Epidermal melanocyte (primary cell): Measurements from ENCODE around the gene ADIPOR2.
"Not testable (repeated sequence)": the region's sequence is repeated elsewhere in the genome, so short reads cannot be mapped to it uniquely, and the experiment has no call there.

Source experiments
- DNase-seq: peaks from one replicate; pipeline ENCODE4 v3.0.0; 2011; ENCODE audit warnings: low spot score; ENCODE audit not compliant: insufficient read length

ADIPOR2 gene

DNA sequence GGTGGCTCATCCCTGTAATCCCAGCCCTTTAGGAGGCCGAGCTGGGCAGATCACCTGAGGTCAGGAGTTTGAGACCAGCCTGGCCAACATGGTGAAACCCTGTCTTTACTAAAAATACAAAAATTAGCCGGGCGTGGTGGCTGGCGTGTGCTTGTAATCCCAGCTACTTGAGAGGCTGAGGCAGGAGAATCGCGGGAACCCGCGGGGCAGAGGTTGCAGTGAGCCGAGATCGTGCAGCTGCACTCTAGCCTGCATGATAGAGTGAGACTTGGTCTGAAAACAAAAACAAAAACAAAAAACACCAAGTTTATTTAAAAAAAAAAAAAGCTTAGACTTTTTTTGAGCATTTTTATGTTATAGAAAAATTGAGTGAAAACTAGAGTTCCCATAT is 40.8 kb downstream of the ADIPOR2 start:
- not testable (repeated sequence) for DNase-seq

- DNase-seq: no peak
Measured at GRCh38 chr12:1732914-1733313, 42.0 kb downstream of the ADIPOR2 start.

DNA sequence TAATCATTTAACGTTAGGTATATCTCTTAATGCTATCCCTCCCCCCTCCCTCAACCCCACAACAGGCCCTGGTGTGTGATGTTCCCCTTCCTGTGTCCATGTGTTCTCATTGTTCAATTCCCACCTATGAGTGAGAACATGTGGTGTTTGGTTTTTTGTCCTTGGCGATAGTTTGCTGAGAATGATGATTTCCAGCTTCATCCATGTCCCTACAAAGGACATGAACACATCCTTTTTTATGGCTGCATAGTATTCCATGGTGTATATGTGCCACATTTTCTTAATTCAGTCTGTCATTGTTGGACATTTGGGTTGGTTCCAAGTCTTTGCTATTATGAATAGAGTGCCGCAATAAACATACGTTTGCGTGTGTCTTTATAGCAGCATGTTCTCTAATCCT is 42.8 kb downstream of the ADIPOR2 start:
- not testable (repeated sequence) for DNase-seq

DNA sequence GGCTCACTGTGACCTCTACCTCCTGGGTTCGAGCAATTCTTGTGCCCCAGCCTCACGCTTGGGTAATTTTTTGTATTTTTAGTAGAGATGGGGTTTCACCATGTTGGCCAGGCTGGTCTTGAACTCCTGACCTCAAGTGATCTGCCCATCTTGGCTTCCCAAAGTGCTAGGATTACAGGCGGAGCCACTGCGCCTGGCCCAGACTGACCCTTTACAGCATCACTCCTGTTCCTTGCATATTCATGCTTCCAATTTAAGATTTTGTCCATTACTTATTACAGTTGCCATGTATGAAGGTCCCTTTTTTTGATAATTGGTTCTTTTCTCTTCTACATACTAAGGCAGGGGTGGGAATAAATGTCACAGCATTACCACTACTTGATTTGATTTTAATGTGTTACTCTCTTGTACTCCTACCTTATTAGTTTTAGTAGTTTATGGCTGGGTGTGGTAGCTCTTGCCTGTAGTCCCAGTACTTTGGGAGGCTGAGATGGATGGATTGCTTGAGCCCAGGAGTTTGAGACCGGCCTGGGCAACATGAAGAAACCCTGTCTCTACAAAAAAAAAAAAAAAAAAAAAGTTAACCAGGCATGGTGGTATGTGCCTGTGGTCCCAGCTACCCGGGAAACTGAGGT is 46.9 kb downstream of the ADIPOR2 start:
- no peak for DNase-seq

DNA sequence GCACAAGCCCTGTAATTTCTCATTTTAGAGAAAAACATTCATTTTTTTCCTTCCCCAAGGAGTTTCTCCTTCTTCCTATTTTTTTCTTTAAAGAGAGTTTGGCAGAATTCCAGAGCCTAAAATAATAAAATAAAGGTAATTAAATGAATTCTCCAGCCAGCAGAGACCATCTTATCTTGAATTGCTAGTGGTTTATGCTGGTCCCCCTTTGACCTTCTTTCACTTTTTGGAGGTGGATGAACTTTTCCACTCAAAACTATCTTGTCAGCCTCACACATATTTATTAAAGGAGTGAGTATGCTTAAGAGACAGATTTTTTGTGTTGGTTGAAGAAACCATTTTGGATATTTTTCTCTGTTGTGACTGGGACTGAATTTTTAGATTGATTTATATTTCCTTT is 47.6 kb downstream of the ADIPOR2 start:
- DNase-seq: no peak

DNA sequence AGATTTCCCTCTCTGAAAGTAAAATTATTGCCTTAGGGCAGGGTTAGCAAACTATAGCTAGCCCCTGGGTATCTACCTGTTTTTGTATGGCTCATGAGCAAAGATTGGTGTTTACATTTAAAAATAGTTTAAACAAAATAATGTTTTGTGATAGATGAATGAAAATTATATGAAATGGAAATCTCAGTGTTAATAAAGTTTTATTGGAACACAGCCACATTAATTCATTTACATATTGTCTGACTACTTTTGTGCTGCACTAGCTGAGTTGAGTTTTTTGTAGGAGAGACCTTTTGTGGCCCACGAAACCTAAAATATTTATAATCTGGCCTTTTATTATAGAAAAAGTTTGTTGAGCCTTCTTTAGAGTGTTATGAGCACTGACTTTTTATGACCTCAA is 48.5 kb downstream of the ADIPOR2 start:
- no peak for DNase-seq

- DNase-seq: no peak
Measured at GRCh38 chr12:1740161-1740948, 49.5 kb downstream of the ADIPOR2 start.

- no peak for DNase-seq
Measured at GRCh38 chr12:1741154-1741949, 50.5 kb downstream of the ADIPOR2 start.

DNA sequence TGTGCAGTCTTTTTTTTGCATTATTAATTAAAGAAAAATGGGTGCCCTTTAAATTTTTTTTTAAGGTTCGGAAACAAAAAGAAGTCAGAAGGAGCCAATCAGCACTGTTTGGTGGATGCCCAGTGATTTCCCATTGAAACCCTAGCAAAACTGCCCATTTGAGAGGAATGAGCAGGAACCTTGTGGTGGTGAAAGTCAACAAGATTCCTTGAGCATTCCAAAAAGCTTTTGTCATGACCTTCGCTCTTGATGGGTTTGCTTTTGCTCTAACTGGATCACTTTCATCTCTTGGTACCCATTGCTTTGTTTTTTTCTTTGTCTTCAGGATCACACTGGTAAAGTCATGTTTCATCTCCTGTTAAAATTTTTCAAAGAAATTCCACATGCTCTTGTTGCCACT is 54.1 kb downstream of the ADIPOR2 start:
- no peak for DNase-seq

DNA sequence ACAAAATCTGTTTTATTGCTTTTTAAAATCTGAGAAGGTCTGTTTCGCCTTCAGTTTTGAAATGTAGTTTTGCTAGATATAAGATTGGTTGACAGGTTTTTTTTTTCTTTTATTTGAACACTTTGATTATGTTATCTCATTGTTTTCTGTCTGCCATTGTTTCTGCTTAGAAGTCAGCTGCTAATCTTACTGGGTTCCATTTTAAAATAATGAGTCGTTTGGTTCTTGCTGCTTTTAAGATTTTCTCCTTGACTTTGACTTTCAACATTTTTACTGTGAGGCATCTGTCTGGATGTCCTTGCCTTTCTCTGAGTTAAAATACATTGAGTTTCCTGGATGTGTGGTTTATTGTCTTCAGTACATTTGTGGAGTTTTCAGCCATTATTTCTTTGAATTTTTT is 56.7 kb downstream of the ADIPOR2 start:
- DNase-seq: no peak

GRCh38 chr12:1749019-1749418 is 58.1 kb downstream of the ADIPOR2 start:
- DNase-seq: no peak

DNA sequence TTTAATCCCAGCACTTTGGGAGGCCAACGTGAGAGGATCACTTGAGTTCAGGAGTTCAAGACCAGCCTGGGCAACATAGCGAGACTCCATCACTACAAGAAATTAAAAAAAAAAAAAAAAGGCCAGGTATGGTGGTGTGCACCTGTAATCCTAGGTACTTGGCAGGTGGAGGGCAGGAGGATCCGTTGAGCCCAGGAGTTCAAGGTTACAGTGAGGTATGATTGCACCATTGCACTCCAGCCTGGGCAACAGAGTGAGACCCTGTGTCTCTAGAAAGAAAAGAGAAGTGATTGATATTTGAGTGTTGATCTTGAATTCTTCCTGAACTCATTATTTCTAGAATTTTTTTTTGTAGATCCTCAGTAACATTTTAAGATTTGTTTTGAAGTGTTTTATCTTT is 59.4 kb downstream of the ADIPOR2 start:
- DNase-seq: no peak

DNA sequence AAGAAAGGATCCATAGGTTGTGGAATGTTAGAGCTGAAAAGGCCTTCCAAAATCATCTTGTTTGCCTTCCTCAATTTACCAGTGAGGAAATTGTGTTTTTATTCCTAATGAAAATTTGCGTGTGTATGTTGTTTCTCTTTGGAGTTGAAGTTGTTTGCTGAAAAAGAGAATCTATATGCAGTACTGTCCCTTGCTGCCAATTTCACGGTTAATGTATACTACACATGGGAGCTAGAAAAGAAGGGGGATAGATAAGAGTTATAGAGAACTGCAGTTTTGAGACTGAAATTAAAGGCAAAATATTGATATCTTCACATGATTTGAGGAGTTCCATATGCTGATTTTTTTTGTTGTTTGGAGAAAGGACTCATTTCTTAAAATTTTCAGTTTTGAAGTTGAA is 67.5 kb downstream of the ADIPOR2 start:
- DNase-seq: no peak

- no peak for DNase-seq
Measured at GRCh38 chr12:1758887-1759286, 68.0 kb downstream of the ADIPOR2 start.

DNA sequence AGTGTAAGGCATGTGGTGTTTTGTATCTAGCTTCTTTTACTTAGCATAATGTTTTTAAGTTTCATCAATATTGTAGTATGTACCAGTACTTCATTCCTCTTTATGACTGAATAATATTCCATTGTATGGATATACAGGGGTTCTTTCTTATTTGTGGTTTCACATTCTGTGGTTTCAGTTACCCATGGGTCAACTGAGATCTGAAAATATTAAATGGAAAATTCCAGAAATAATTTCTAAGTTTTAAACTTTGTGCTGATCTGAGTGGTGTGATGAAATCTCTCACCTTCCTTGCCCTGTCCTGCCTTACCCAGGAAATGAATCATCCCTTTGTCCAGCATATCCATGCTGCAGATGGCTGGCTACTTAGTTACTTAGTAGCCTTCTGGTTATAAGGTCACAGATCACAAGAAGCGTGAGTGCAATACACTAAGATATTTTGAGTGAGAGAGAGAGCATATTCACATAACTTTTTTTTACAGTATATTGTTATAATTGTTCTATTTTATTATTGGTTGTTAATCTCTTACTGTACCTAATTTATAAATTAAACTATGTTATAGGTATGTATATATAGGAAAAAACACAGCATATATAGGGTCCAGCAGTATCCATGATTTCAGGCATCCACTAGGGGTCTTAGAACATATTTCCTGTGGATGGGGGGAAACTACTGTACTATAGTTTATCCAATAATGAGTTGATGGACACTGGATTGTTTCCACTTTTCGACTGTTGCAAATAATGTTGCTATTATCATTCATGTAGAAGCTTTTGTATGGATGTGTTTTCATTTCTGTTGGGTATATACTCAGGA is 69.9 kb downstream of the ADIPOR2 start:
- no peak for DNase-seq

DNA sequence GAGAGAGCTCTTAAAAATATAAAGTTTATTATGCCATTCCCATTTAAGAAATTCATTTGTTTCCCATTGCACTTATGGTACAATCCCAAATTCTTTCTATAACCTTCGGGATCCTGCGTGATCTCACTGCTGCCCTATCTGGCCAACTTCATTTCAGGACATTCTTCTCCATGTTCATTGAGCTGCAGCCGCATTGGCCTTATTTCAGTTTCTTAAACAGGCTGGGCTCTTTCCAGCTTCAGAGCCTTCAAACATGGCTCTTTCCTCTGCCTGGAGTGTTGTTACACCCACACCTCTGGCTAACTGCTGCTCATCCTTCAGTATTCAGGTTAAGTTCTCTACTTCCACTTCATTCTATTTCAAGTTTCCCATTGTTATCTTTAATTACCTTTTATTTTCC is 71.0 kb downstream of the ADIPOR2 start:
- DNase-seq: no peak

DNA sequence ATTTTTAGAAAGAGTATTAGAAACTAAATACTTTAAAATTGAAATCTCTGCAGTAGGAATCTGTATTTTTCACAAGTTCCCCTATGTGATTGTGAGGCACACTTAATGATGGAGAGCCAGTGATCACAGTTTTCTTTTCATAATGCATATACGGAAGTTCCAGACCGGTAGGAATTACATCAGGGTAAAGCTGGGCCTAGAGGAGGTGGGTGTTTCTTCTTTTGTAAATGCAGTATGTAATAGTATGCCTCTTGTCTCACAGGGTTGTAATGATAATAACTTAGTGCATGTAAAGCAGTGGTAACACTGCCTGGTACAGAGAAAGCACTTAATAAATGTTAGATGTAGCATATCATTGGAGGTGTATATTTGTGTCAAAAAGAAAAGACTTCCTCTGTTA is 72.3 kb downstream of the ADIPOR2 start:
- DNase-seq: no peak

- DNase-seq: no peak
Measured at GRCh38 chr12:1766110-1766509, 75.2 kb downstream of the ADIPOR2 start.

DNA sequence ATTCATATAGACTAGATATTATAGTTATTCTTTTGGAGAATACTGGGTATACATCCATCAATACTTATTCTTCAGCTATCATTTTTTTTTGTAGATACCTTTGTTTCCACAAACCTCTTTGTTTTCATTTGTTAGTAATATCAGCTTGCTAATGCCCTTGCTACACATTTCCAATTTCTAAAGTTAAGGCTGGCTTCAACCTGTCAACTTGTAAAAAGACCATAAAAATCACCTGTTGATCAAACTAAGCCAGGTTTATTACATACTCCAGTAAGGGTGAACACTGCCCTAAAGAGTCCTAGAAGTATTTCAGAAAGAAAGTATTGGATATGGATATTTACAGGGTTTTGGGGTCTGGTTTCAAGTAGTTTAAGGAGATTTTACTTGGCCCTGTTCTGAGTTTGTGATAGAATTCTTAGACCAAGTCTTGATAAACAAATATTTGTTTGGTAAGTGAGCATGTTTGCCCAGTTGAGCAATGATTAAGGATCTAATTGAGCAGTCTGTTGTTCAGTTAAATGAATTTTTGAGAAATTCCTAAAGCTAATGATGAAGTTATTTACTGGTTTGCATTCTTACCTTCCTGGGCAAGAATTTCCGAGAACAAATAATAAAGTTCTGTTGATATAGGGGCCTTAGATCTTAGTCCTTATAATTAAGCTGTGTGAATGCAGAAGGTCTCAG is 76.7 kb downstream of the ADIPOR2 start:
- DNase-seq: no peak

- DNase-seq: no peak
Measured at GRCh38 chr12:1768615-1769014, 77.7 kb downstream of the ADIPOR2 start.
